Activated CD4-positive, CD25-positive, alpha-beta regulatory T cell treated with anti-CD3 and anti-CD28 coated beads, Interleukin-2, amount 50 U/mL, for 24 hours (primary cell): Measurements from ENCODE around the gene LCN12.

ENCODE experiments used
- ATAC-seq, 2 donors: fragments of 150-1000 bp; cut with Tn5 transposase; one replicate each; pipeline ENCODE4 v1.10.0; 2021; ENCODE audit warnings: mild to moderate bottlenecking in 1 of 2, moderate library complexity in 1 of 2

LCN12 gene

GRCh38 chr9:136927343-136928271 is 24.5 kb upstream of the LCN12 start:
- ATAC-seq = no peak

- peak in 1 of 2 donors; percentile 28 for ATAC-seq
Measured at GRCh38 chr9:136928591-136928990, 23.5 kb upstream of the LCN12 start.

- no peak for ATAC-seq
Measured at GRCh38 chr9:136930014-136930413, 22.1 kb upstream of the LCN12 start.

- ATAC-seq = no peak
Measured at GRCh38 chr9:136931611-136932130, 20.4 kb upstream of the LCN12 start.

- ATAC-seq = no peak
Measured at GRCh38 chr9:136934277-136934676, 17.8 kb upstream of the LCN12 start.

- ATAC-seq = no peak
Measured at GRCh38 chr9:136935651-136936050, 16.4 kb upstream of the LCN12 start.

GRCh38 chr9:136936645-136937170 is 15.4 kb upstream of the LCN12 start:
- no peak for ATAC-seq

- peak in 1 of 2 donors; percentile 7 for ATAC-seq
Measured at GRCh38 chr9:136937186-136938001, 14.7 kb upstream of the LCN12 start.

GRCh38 chr9:136939431-136939995 is 12.6 kb upstream of the LCN12 start:
- ATAC-seq = no peak

- ATAC-seq = no peak
Measured at GRCh38 chr9:136939996-136940525, 12.0 kb upstream of the LCN12 start.

- ATAC-seq = no peak
Measured at GRCh38 chr9:136940526-136941230, 11.4 kb upstream of the LCN12 start.

GRCh38 chr9:136941231-136942111 is 10.6 kb upstream of the LCN12 start:
- no peak for ATAC-seq

GRCh38 chr9:136942112-136942880 is 9.8 kb upstream of the LCN12 start:
- ATAC-seq = no peak

GRCh38 chr9:136942881-136943230 is 9.2 kb upstream of the LCN12 start:
- ATAC-seq = no peak

GRCh38 chr9:136943291-136944211 is 8.5 kb upstream of the LCN12 start:
- peak; percentile 16 to 25 for ATAC-seq

- ATAC-seq = peak; percentile 33 to 39
Measured at GRCh38 chr9:136944212-136944518, 7.9 kb upstream of the LCN12 start.

GRCh38 chr9:136944519-136945332 is 7.3 kb upstream of the LCN12 start, which contains the start of the genes C8G and FBXW5:
C8G (plus strand) TSS chr9:136945243; CDS start chr9:136945321, 78 bp downstream.
FBXW5 (minus strand) TSS chr9:136944738; CDS start chr9:136944083, 655 bp downstream.
- peak; percentile 76 to 83 for ATAC-seq
